GM23248 (cell line): ENCODE data around the gene DNAH7.

Experiments
- EZH2 ChIP-seq: fragments of 200-600 bp; sonication (generic); IDR thresholded peaks from 2 replicates; pipeline ENCODE4 v1.6.1; 2018; ENCODE audit warnings: antibody characterized with exemption, mild to moderate bottlenecking; ENCODE audit not compliant: insufficient read depth, poor library complexity, severe bottlenecking
- EZH2phosphoT487 ChIP-seq: fragments of 200-600 bp; sonication (generic); IDR thresholded peaks from 2 replicates; pipeline ENCODE4 v1.6.1; 2018; ENCODE audit warnings: antibody characterized with exemption, moderate library complexity, mild to moderate bottlenecking, low read depth; ENCODE audit not compliant: insufficient read depth

DNA sequence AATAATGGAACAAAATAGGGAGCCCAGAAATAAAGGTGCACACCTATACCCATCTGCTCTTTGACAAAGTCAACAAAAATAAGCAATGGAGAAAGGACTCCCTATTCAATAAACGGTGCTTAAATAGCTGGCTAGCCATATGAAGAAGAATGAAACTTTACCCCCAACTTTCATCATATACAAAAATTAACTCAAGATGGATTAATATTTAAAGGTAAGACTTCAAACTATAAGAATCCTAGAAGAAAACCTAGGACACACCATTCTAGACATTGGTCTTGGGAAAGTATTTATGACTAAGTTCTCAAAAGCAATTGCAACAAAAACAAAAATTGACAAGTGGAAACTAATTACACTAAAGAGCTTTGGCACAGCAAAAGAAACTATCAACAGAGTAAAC, 139.1 kb downstream of the DNAH7 start:
- no peak for TF ChIP-seq EZH2
- TF ChIP-seq EZH2phosphoT487: no peak
